Suprapubic skin (tissue), 3 donors: Measurements from ENCODE around the gene ADSS2.

ENCODE experiments used
- POLR2A ChIP-seq, 2 donors: fragments of 450-650 bp; IDR thresholded peaks; one replicate each; pipeline ENCODE4 v1.6.1; 2017; ENCODE audit warnings: antibody characterized with exemption in 2 of 2, mild to moderate bottlenecking in 2 of 2, moderate library complexity in 2 of 2
- TF ChIP-seq, protein P1 (sequence below), 2 donors: fragments of 200-600 bp in 1 of 2; fragments of 450-650 bp in 1 of 2; sonication (generic) in 1 of 2; IDR thresholded peaks; one replicate each; pipeline ENCODE4 v1.5.1; 2016 to 2019; ENCODE audit warnings: antibody characterized with exemption in 2 of 2, mild to moderate bottlenecking in 1 of 2, moderate library complexity in 1 of 2

DNA sequence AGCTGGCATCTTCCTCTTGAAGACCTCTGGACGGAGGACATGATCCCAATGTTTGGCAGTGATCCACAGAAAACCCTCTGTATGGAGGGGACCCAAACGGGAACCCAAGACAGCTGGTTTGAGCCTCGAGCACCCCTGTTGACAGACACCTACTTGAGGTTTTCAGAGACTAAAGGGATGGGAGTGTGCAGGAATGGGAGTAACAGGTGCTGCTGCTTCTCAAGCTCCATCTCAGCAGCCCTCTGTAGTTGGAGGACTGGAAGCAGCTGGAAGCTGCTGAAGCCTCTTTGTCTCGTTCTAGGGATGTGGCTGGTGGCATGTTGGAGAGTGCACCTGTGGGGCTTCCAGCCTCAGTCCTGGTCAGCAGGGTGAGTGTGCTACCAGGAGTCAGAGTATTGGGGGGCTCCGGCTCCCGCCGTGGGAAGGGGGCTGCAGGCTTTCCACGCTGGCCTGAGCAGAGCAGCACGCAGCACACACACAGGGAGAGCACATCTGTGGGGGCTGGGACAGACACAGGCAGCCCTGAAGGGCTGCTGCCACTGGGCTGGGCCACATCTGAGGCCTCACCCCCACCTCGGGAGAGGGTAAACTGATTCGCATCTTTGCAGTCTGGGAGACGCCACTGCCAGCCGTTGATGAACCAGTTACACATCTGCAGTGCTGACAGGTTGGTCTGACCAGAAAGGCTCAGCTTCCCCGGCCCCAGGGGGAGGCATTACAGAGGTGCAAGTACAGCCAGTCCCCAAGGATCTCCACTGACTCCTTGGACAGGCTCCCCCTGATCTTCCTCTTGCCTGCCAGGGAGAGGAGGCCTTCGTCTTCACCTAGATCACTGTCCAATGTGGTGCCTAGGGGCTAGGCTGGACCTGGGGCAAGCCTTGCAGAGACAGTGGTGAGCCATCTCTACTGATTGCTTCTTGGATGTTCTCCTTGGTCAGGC is 56.6 kb downstream of the ADSS2 start:
- TF ChIP-seq, protein P1, sequence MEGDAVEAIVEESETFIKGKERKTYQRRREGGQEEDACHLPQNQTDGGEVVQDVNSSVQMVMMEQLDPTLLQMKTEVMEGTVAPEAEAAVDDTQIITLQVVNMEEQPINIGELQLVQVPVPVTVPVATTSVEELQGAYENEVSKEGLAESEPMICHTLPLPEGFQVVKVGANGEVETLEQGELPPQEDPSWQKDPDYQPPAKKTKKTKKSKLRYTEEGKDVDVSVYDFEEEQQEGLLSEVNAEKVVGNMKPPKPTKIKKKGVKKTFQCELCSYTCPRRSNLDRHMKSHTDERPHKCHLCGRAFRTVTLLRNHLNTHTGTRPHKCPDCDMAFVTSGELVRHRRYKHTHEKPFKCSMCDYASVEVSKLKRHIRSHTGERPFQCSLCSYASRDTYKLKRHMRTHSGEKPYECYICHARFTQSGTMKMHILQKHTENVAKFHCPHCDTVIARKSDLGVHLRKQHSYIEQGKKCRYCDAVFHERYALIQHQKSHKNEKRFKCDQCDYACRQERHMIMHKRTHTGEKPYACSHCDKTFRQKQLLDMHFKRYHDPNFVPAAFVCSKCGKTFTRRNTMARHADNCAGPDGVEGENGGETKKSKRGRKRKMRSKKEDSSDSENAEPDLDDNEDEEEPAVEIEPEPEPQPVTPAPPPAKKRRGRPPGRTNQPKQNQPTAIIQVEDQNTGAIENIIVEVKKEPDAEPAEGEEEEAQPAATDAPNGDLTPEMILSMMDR (IDR thresholded peaks at IDR 0.05), result no peak
- no peak for TF ChIP-seq POLR2A (IDR thresholded peaks at IDR 0.05)
